IPS-20b (cell line): Measurements from ENCODE around the gene HLA-G.

Experiments used
- H3K27ac ChIP-seq: one replicate; pipeline ENCODE4 v1.5.1; 2013; ENCODE audit warnings: low read length
- H3K27me3 ChIP-seq: 2 replicates; pipeline ENCODE4 v1.6.1; 2013; ENCODE audit warnings: mild to moderate bottlenecking, low read length, inconsistent platforms; ENCODE audit not compliant: insufficient read depth
- H3K36me3 ChIP-seq: 2 replicates; pipeline ENCODE4 v1.6.1; 2013; ENCODE audit warnings: low read depth, mild to moderate bottlenecking, inconsistent platforms, low read length, moderate library complexity; ENCODE audit not compliant: insufficient read depth
- H3K4me1 ChIP-seq: 2 replicates; pipeline ENCODE4 v1.6.1; 2013; ENCODE audit warnings: mild to moderate bottlenecking, control low read depth, inconsistent platforms, low read length, moderate library complexity; ENCODE audit not compliant: insufficient read depth
- H3K4me3 ChIP-seq: 2 replicates; pipeline ENCODE4 v1.5.1; 2013; ENCODE audit warnings: mild to moderate bottlenecking, low read length, inconsistent platforms
- H3K9ac ChIP-seq: 2 replicates; pipeline ENCODE4 v1.6.1; 2013; ENCODE audit warnings: low read depth, mild to moderate bottlenecking, inconsistent platforms, low read length, moderate library complexity
- H3K9me3 ChIP-seq: 2 replicates; pipeline ENCODE4 v1.6.1; 2013; ENCODE audit warnings: mild to moderate bottlenecking, low read depth, low read length, inconsistent platforms; ENCODE audit not compliant: insufficient read depth

HLA-G gene

DNA sequence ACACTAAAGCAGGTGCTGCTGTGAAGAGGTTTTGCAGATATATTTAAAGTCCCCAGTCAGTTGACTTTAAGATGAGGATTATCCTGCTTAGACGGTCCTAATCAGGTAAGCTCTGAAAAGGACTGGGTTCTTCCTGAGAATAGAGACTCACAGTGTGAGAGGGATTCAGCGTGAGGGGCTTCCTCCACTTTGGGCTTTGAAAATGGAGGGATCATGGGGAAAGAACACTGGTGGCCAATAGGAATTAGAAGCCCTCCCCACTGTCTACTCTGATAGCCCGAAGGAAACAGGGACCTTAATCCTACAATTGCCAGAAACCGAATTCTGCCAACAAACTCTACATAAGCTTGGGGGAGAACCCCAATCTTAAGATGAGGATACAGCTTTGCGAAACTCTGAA, 29.7 kb upstream of the HLA-G start:
- no peaks in the 10 kb centered on the region for H3K4me1 ChIP-seq
- H3K27me3 ChIP-seq: peaks cover 22% of the 10 kb centered on the region
- H3K9ac ChIP-seq: no peak overlapping the region
- no peak overlapping the region for H3K4me3 ChIP-seq
- no peak overlapping the region for H3K27ac ChIP-seq
- no peaks in the 10 kb centered on the region for H3K9me3 ChIP-seq
- H3K36me3 ChIP-seq: no peaks in the 10 kb centered on the region

DNA sequence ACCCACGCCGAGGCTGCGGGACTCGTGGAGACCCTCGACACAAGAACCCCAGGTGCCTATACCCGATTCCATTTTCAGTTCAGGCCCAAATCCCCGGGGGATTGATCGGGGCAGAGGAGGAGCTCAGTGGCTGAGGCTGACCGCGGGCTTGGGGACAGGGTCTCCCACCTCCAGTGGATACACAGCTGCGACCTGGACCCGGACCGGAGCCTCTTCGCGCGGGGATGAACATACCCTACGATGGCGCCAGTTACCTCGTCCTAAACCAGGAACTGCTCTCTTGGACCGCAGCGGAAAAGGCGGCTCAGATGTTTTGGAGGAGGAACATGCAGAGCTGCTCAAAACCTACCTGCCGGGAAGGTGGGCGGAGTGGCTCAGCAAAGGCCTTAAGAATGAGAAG, 27.4 kb upstream of the HLA-G start:
- H3K4me1 ChIP-seq: no peaks in the 10 kb centered on the region
- no peak overlapping the region for H3K4me3 ChIP-seq
- peaks cover 4% of the 10 kb centered on the region; the same call in 1 of the 2 replicates for H3K9me3 ChIP-seq
- H3K9ac ChIP-seq: no peak overlapping the region
- no peaks in the 10 kb centered on the region for H3K36me3 ChIP-seq
- no peak overlapping the region for H3K27ac ChIP-seq
- no peaks in the 10 kb centered on the region; the same call in 1 of the 2 replicates for H3K27me3 ChIP-seq

DNA sequence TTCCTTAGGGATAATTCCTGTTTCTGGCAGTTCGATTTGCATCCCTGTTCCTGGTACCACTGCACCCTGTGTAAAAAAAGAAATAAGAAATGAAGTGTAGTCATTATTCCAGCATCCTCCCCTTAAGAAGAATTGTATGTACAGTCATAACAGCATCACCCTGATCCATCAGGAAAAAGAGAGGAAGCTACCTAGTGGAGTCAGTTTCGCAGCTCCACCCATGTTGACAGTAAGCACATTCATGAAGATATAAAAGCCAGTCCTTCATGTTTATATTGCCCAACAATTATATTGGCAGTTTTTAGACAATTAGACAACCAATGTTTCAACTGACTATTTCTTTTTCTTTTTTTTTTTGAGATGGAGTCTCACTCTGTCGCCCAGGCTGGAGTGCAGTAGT, 21.2 kb upstream of the HLA-G start:
- Histone ChIP-seq H3K27me3 (peaks cover 10% of the 10 kb centered on the region; the same call in 1 of the 2 replicates), H3K9ac (no peak overlapping the region), H3K9me3 (peaks cover 4% of the 10 kb centered on the region; the same call in 1 of the 2 replicates), H3K36me3 (no peaks in the 10 kb centered on the region), H3K4me1 (no peaks in the 10 kb centered on the region), H3K27ac (no peak overlapping the region), H3K4me3 (no peak overlapping the region)

DNA sequence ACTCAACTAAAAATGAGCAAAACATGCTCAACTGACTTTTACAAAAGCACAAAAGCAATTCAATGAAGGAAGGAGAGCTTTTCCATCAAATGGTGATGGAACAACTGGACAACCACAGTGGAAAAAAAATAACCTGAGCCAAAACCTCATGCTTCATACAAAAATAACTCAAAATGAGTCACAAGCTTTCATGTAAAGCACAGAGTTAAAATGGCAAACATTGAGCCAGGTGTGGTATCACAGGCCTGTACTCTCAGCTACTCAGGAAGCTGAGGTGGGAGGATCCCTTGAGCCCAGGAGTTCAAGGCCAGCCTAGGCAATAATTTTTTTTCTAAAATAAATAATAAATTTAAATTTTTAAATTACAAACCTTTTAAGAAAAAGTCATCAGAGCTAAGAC, 18.4 kb upstream of the HLA-G start:
- Histone ChIP-seq H3K4me1 (no peaks in the 10 kb centered on the region), H3K27ac (no peak overlapping the region), H3K9ac (no peak overlapping the region), H3K27me3 (peaks cover 10% of the 10 kb centered on the region; the same call in 1 of the 2 replicates), H3K36me3 (no peaks in the 10 kb centered on the region), H3K4me3 (no peak overlapping the region), H3K9me3 (no peaks in the 10 kb centered on the region)

DNA sequence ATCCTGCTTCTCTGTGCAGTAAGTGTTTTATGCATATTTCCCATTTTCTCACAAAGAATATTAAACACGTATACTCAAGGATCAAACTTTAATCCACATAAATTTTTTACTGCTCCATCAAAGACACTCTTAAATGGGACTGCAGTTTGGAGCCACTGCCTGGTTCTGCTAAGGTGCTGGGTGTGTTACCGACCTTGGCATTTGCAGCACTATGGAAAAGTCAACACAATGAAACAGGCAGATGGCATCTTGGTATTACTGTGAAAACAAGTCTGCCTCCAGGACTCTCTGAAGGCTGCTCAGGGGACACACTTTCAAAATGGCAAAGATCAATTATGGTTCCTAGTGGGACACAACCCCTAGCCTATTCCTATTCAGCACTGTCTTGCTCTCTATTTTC, 17.3 kb upstream of the HLA-G start:
- Histone ChIP-seq H3K4me1 (no peaks in the 10 kb centered on the region), H3K4me3 (no peak overlapping the region), H3K36me3 (no peaks in the 10 kb centered on the region), H3K27ac (no peak overlapping the region), H3K27me3 (peaks cover 10% of the 10 kb centered on the region; the same call in 1 of the 2 replicates), H3K9ac (no peak overlapping the region), H3K9me3 (no peaks in the 10 kb centered on the region)

DNA sequence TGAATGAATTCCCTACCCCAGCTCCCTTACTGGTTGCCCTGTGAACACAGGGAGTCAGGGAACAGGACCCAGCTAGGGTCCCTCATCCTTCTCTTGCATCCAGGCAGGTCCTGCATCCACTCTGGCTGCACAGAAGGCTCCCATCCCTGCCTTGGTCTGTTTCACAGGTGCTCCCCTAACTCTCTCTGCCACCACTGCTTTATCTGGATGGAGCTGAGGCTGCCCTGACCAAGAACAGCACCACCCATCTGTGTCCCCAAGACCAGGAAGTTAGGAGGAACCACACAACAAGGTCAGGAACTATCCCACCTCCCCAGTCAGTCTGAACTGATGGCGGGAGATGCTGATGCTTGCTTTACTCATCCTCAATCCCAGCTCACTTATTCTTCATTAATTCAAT, 16.2 kb upstream of the HLA-G start:
- Histone ChIP-seq H3K9ac (no peak overlapping the region), H3K36me3 (no peaks in the 10 kb centered on the region), H3K27me3 (peaks cover 10% of the 10 kb centered on the region; the same call in 1 of the 2 replicates), H3K4me3 (no peak overlapping the region), H3K9me3 (no peaks in the 10 kb centered on the region), H3K27ac (no peak overlapping the region), H3K4me1 (no peaks in the 10 kb centered on the region)

DNA sequence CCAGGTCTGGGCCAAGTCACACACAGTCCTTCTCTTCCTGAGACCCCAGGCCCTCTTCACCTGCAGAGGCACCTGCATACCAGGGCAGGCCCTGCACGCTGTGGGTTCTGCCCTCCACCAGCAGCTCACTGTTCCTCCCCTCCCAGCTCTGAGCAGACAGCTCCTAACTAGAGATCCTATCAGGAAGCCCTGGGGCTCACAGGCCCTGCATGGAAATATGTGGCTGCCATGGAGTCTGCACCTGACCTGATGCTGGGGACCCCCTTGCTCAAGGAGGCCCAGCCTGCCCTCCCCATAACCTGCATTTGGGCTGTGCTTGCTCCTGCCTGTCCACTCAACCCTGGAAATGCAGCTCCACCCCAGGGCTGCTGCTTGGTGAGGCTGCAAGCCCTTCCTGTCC, 14.6 kb upstream of the HLA-G start:
- Histone ChIP-seq H3K4me1 (no peaks in the 10 kb centered on the region), H3K9ac (no peak overlapping the region), H3K27ac (no peak overlapping the region), H3K27me3 (no peaks in the 10 kb centered on the region), H3K9me3 (no peaks in the 10 kb centered on the region), H3K36me3 (no peaks in the 10 kb centered on the region), H3K4me3 (no peak overlapping the region)

DNA sequence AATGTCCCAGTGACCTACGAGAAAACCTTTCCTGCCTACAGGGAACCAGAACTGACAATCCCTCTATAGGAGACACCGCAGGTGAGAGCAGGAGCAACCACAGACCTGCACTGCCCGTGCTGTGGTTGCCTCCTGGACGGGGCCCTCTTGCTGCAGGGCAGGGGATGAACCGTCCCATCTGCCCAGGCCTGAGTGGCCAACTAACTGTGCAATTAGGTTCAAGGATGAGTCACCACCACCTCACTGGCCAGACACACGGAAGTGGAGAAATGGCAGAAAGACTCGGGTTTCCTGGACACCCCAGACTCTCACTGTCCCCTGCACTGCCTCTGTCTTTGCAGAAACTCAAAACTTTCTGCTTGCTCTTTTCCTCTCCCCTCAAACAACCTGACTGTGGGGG, 13.8 kb upstream of the HLA-G start:
- H3K9ac ChIP-seq: no peak overlapping the region
- H3K4me3 ChIP-seq: no peak overlapping the region
- H3K9me3 ChIP-seq: no peaks in the 10 kb centered on the region
- H3K27ac ChIP-seq: no peak overlapping the region
- no peaks in the 10 kb centered on the region for H3K27me3 ChIP-seq
- H3K36me3 ChIP-seq: no peaks in the 10 kb centered on the region
- H3K4me1 ChIP-seq: no peaks in the 10 kb centered on the region

DNA sequence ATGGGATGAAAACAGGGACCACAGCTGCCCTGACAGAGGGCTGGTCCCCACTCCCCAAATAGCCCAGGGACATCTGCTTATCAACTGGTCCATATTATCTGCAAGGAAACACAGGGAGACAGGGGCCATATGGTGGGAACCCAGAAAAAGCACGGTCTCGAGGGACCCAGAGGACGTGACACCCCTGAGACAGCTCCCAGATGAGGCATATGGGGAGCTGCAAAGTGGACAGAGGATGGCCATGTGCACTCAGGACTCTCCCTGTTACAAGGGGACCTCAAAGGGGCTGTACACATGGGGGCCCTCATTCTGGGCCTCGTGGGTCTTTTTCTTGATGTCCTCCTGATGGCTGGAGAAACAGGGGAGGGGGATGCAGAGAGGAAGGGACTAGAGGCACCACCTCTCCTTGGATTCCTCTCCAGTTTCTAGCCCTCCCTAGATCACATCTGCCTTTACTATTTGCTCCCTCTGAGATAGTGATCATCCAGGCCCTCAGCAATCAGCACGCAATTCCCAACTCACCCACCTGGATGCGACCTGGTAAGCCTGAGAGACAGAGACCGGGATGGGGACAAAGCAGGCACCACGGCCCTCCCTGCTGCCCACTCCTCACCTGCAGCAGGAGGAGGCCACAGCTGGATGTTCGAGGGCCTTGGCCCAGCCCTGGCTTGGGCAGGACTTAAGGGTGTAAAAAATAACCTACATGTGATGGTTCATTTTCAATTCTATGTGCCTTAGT, 13.1 kb upstream of the HLA-G start:
- Histone ChIP-seq H3K27me3 (no peaks in the 10 kb centered on the region), H3K9me3 (no peaks in the 10 kb centered on the region), H3K36me3 (no peaks in the 10 kb centered on the region), H3K9ac (no peak overlapping the region), H3K27ac (no peak overlapping the region), H3K4me3 (no peak overlapping the region), H3K4me1 (no peaks in the 10 kb centered on the region)

DNA sequence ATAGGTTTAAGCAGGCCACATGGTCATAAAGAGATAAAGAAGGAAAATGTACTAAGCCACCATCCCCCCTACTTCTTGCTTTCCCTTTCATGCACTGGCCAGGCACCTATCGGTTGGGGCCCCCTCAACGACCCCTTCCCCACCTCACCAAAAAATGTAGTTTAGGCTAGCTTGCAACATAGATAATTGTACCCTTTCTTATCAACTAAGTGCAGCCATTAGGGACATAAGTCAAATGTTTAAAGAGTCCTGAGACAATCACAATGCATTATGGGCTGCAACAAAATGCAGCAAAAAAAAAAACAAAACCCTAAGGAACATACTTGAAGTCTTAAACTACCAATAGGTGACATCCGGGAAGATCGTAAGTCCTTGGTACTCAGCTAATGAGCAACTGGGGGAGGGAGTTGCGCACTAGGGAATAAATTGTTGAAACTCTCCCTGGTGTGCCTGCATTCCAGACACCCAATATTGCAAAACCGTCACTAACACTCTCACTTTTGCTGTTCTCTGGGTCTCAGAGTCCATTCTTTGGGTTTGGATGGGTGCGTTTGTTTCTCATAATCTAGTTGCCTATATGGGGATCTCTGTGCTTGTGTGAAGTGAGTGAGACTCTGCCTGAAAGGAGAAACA, 12.4 kb upstream of the HLA-G start:
- H3K9me3 ChIP-seq: no peaks in the 10 kb centered on the region
- no peaks in the 10 kb centered on the region for H3K36me3 ChIP-seq
- no peak overlapping the region for H3K4me3 ChIP-seq
- no peaks in the 10 kb centered on the region; the same call in 1 of the 2 replicates for H3K27me3 ChIP-seq
- H3K27ac ChIP-seq: no peak overlapping the region
- H3K4me1 ChIP-seq: no peaks in the 10 kb centered on the region
- H3K9ac ChIP-seq: no peak overlapping the region

DNA sequence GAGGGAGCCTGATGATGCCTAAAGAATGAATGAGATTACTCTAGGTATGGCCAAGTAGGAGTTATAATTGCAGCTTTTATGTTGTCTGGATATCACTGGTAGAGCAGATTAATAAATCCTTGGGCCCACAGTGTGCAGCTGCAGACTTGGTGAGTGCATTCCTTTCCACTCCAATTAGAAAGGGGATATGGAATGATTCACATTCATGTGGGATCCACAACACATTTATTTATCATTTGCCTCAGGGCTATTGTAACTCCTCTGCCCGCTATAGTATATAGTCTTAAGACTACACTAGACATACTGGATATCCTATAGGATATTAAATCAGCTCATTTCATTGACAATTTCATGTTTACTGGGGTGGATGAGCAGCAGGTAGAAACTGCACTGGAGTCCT, 11.6 kb upstream of the HLA-G start:
- Histone ChIP-seq H3K4me3 (no peak overlapping the region), H3K9ac (no peak overlapping the region), H3K27ac (no peak overlapping the region), H3K9me3 (no peaks in the 10 kb centered on the region), H3K27me3 (no peaks in the 10 kb centered on the region; the same call in 1 of the 2 replicates), H3K36me3 (no peaks in the 10 kb centered on the region), H3K4me1 (no peaks in the 10 kb centered on the region)

DNA sequence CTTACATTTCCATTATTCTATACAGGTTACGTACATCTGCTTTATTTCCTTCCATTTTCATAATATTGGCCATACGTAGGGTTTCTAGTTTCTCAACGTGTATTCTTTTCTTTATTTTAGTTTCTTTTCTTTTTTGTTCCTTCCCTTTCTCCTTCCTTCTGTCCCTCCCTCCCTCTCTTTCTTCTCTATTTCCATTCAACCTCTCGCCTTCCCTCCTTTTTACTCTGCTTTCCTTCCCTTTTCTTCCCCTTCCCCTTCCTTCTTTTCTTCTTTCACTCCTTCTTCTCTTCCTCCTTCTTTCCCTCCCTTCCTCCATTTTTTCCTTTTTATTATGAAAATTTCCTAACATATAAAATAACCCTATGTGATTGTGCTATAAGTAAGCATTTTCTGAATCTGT, 8.7 kb upstream of the HLA-G start:
- H3K36me3 ChIP-seq: no peaks in the 10 kb centered on the region
- no peaks in the 10 kb centered on the region for H3K4me1 ChIP-seq
- no peaks in the 10 kb centered on the region for H3K9me3 ChIP-seq
- H3K9ac ChIP-seq: no peak overlapping the region
- H3K4me3 ChIP-seq: no peak overlapping the region
- H3K27me3 ChIP-seq: no peaks in the 10 kb centered on the region; the same call in 1 of the 2 replicates
- H3K27ac ChIP-seq: no peak overlapping the region
